Right lobe of liver (tissue), 4 donors: Measurements from ENCODE around the gene PRDM16.

ENCODE experiments used
- CTCF ChIP-seq, 4 donors: fragments of 200-600 bp in 3 of 4; fragments of 450-650 bp in 1 of 4; IDR thresholded peaks; one replicate each; pipeline versions ENCODE4 v1.5.1 to v1.8.0; 2016 to 2022; ENCODE audit warnings: antibody characterized with exemption in 4 of 4, mild to moderate bottlenecking in 2 of 4
- POLR2A ChIP-seq: fragments of 450-650 bp; IDR thresholded peaks from one replicate; pipeline ENCODE4 v1.6.1; 2017; ENCODE audit warnings: antibody characterized with exemption, mild to moderate bottlenecking
- donor health status: DM: no; HTN: no; CAD: no.
- donor health status: DM: no; HTN: no; CAD: no.
- donor health status: DM: no; HTN: yes; CAD: no.

GRCh38 chr1:3455670-3456448, 386.9 kb downstream of the PRDM16 start:
- no peak for TF ChIP-seq CTCF (IDR thresholded peaks at IDR 0.05)
- no peak for TF ChIP-seq POLR2A
